Fibroblast of lung (primary cell): Measurements from ENCODE around the gene ANKRD44. TPM values are rescaled to one million over a fixed set of nuclear protein-coding genes. Genes with fewer than 3 reads are reported as not detected.

Experiments used
- DNase-seq, 2 donors: peaks; one replicate each; pipeline versions ENCODE4 v3.0.0 to v3.0.0-alpha.2; 2010; ENCODE audit warnings: low read depth in 2 of 2
- H2AFZ ChIP-seq: 2 replicates; pipeline ENCODE4 v1.5.1; 2012; ENCODE audit warnings: low read length, control low read depth, inconsistent platforms
- H3K27ac ChIP-seq: 2 replicates; pipeline ENCODE4 v1.5.1; 2011; ENCODE audit warnings: low read length, control low read depth; ENCODE audit not compliant: insufficient read depth
- H3K27me3 ChIP-seq: 2 replicates; pipeline ENCODE4 v1.5.1; 2011; ENCODE audit warnings: mild to moderate bottlenecking, low read length; ENCODE audit not compliant: control insufficient read depth, insufficient read depth
- H3K36me3 ChIP-seq: 2 replicates; pipeline ENCODE4 v1.5.1; 2011; ENCODE audit warnings: low read length; ENCODE audit not compliant: control insufficient read depth, insufficient read depth
- H3K4me1 ChIP-seq: 2 replicates; pipeline ENCODE4 v1.5.1; 2011; ENCODE audit warnings: low read length; ENCODE audit not compliant: control insufficient read depth, insufficient read depth; ENCODE audit errors: extremely low read depth
- H3K4me2 ChIP-seq: 2 replicates; pipeline ENCODE4 v1.5.1; 2011; ENCODE audit warnings: low read length, control low read depth; ENCODE audit not compliant: insufficient read depth; ENCODE audit errors: extremely low read depth
- H3K4me3 ChIP-seq, 4 experiments: fragments of 200-600 bp in 1 of 4; sonication (generic) in 1 of 4; replicated peaks in 1 of 4; 2 replicates each; pipeline ENCODE4 v1.5.1; 2011 to 2016; ENCODE audit warnings: low read length in 4 of 4, low read depth in 3 of 4, mild to moderate bottlenecking in 3 of 4, control low read depth in 2 of 4, inconsistent platforms in 1 of 4, mixed read lengths in 1 of 4; ENCODE audit not compliant: insufficient read depth in 1 of 4; ENCODE audit errors: control extremely low read depth in 1 of 4
- H3K79me2 ChIP-seq: 2 replicates; pipeline ENCODE4 v1.5.1; 2012; ENCODE audit warnings: mild to moderate bottlenecking, low read length, inconsistent platforms; ENCODE audit not compliant: control insufficient read depth, insufficient read depth
- H3K9ac ChIP-seq: 2 replicates; pipeline ENCODE4 v1.5.1; 2011; ENCODE audit warnings: mild to moderate bottlenecking, low read length, control low read depth; ENCODE audit not compliant: insufficient read depth
- H3K9me3 ChIP-seq: 2 replicates; pipeline ENCODE4 v1.5.1; 2012; ENCODE audit warnings: low read depth, low read length; ENCODE audit not compliant: control insufficient read depth, insufficient read depth
- H4K20me1 ChIP-seq: 2 replicates; pipeline ENCODE4 v1.5.1; 2011; ENCODE audit warnings: low read length; ENCODE audit not compliant: control insufficient read depth, insufficient read depth; ENCODE audit errors: extremely low read depth
- EZH2 ChIP-seq: IDR thresholded peaks from 2 replicates; pipeline ENCODE4 v1.5.1; 2012; ENCODE audit warnings: low read length, control low read depth, mild to moderate bottlenecking; ENCODE audit errors: missing control alignments
- polyA plus RNA-seq, 2 donors: library from polyadenylated mRNA; depleted of rRNA in 1 of 2; stranded (reverse) in 1 of 2; unstranded in 1 of 2; fragments of >200 nt; gene quantifications; 2 replicates each; pipeline ENCODE4 v1.2.1, GENCODE V29; 2011 to 2012; ENCODE audit warnings: missing spikeins in 1 of 2
- total RNA-seq: library from RNA; depleted of rRNA; stranded (reverse); fragments of >200 nt; gene quantifications from 2 replicates; pipeline ENCODE4 v1.2.1, GENCODE V29; 2014
- TF ChIP-seq, protein P1 (sequence below), 2 donors: IDR thresholded peaks in 1 of 2; conservative IDR thresholded peaks in 1 of 2; 1 replicate in 1 of 2; 2 replicates in 1 of 2; pipeline ENCODE4 v1.5.1; 2011 to 2012; ENCODE audit warnings: low read length in 2 of 2, control low read depth in 1 of 2, inconsistent platforms in 1 of 2, low read depth in 1 of 2, mild to moderate bottlenecking in 1 of 2

Gene ANKRD44
- total and polyA plus RNA-seq, 2 donors (not counting 1 experiment from before 2014, with no cell fraction given) = 7.6 to 9.7 TPM

DNA sequence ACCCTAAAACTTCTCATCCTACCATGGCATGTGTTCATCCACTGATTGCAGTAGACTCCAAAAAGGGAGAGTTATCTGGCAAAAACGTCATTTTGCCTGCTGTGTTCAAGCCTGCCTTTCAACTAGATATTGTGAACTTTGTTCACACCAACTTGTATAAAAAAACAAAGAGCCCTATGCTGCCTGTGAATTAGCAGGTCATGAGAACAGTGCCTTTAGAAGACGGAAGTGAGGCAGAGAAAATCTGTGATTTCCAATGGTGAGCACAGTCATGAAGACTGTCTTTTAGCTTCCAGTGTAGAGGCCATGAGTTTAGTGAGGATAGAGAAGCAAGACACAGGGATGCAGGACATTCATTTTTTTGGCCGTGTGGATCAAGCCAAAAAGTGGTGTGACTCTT, 280.5 kb downstream of the ANKRD44 start:
- H3K27ac ChIP-seq = no peak overlapping the region
- no peaks in the 10 kb centered on the region for H4K20me1 ChIP-seq
- no peaks in the 10 kb centered on the region for H3K79me2 ChIP-seq
- no peaks in the 10 kb centered on the region for H3K4me1 ChIP-seq
- H3K9ac ChIP-seq = no peak overlapping the region
- no peaks in the 10 kb centered on the region for H3K9me3 ChIP-seq
- no peak overlapping the region for H2AFZ ChIP-seq
- DNase-seq = no peak
- no peak overlapping the region for H3K4me2 ChIP-seq
- no peaks in the 10 kb centered on the region for H3K27me3 ChIP-seq
- no peaks in the 10 kb centered on the region for H3K36me3 ChIP-seq
- TF ChIP-seq, protein P1, sequence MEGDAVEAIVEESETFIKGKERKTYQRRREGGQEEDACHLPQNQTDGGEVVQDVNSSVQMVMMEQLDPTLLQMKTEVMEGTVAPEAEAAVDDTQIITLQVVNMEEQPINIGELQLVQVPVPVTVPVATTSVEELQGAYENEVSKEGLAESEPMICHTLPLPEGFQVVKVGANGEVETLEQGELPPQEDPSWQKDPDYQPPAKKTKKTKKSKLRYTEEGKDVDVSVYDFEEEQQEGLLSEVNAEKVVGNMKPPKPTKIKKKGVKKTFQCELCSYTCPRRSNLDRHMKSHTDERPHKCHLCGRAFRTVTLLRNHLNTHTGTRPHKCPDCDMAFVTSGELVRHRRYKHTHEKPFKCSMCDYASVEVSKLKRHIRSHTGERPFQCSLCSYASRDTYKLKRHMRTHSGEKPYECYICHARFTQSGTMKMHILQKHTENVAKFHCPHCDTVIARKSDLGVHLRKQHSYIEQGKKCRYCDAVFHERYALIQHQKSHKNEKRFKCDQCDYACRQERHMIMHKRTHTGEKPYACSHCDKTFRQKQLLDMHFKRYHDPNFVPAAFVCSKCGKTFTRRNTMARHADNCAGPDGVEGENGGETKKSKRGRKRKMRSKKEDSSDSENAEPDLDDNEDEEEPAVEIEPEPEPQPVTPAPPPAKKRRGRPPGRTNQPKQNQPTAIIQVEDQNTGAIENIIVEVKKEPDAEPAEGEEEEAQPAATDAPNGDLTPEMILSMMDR (conservative IDR thresholded peaks at IDR 0.05 in 1 of 2, IDR thresholded peaks at IDR 0.05 in 1 of 2; ENCODE audit: low read depth in 1 of 2, low read length in 2 of 2) = no peak
- no peak for TF ChIP-seq EZH2
- no peak overlapping the region for H3K4me3 ChIP-seq

DNA sequence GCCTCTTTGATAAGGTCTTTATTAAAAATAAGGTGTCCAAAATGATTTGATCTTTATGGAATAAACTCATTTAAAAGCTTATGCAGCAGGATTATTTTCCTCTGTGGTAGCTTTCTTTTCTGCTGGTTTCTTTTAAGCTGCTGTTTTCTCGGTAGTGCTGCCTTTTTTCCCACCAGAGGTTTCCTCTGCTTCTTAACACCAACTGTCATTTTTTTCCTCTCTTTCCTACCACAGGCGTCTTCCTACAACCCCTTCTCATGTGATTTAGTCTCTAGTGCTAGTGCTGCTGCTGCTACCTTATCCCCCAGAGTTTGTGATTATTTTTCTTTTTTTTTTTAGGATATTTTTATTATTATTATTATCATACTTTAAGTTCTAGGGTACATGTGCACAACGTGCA, 281.9 kb downstream of the ANKRD44 start:
- Histone ChIP-seq H3K36me3 (no peaks in the 10 kb centered on the region), H3K4me1 (no peaks in the 10 kb centered on the region), H3K9ac (no peak overlapping the region), H4K20me1 (no peaks in the 10 kb centered on the region), H3K4me2 (no peak overlapping the region), H3K4me3 (no peak overlapping the region), H3K79me2 (no peaks in the 10 kb centered on the region), H3K27ac (no peak overlapping the region), H2AFZ (no peak overlapping the region), H3K9me3 (no peaks in the 10 kb centered on the region), H3K27me3 (no peaks in the 10 kb centered on the region)
- DNase-seq = no peak
- TF ChIP-seq, protein P1 (conservative IDR thresholded peaks at IDR 0.05 in 1 of 2, IDR thresholded peaks at IDR 0.05 in 1 of 2; ENCODE audit: low read depth in 1 of 2, low read length in 2 of 2) = no peak
- TF ChIP-seq EZH2 = no peak

DNA sequence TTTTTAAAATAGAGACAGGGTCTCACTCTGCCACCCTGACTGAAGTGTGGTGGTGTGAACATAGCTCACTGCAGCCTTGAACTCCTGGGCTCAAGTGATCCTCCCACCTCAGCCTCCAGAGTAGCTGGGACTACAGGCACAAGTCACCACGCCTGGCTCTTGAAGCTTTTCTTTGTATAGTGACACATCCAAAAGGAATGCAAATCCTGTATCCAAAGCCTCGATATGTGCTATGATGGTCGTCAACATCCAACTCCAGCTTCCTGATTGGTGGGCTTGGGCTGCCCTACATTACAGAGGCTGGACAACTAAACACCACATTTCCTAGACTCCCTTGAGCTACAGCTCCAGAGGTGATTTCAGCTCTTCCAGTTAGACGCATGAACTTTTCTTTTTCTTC, 282.4 kb downstream of the ANKRD44 start:
- Histone ChIP-seq H4K20me1 (no peaks in the 10 kb centered on the region), H2AFZ (no peak overlapping the region), H3K9ac (no peak overlapping the region), H3K79me2 (no peaks in the 10 kb centered on the region), H3K4me2 (no peak overlapping the region), H3K9me3 (no peaks in the 10 kb centered on the region), H3K4me1 (no peaks in the 10 kb centered on the region), H3K27ac (no peak overlapping the region), H3K27me3 (no peaks in the 10 kb centered on the region), H3K4me3 (no peak overlapping the region), H3K36me3 (no peaks in the 10 kb centered on the region)
- no peak for TF ChIP-seq EZH2
- TF ChIP-seq, protein P1 (conservative IDR thresholded peaks at IDR 0.05 in 1 of 2, IDR thresholded peaks at IDR 0.05 in 1 of 2; ENCODE audit: low read depth in 1 of 2, low read length in 2 of 2) = no peak
- peak; percentile 75 to 88 for DNase-seq
